CD4-positive, CD25-positive, alpha-beta regulatory T cell (primary cell): ENCODE measurements around the gene GAS2. TPM values are rescaled to one million over a fixed set of nuclear protein-coding genes. Genes with fewer than 3 reads are reported as not detected.

Experiments
- ATAC-seq, 2 donors: fragments of 150-1000 bp; cut with Tn5 transposase; one replicate each; pipeline ENCODE4 v1.10.0; 2021; ENCODE audit warnings: low read depth in 2 of 2, moderate number of reproducible peaks in 2 of 2, moderate library complexity in 1 of 2
- DNase-seq, 3 donors: peaks; one replicate each; pipeline versions ENCODE4 v3.0.0 to v3.0.0-alpha.2; 2012 to 2022; ENCODE audit warnings: mixed read lengths in 1 of 3
- H3K27ac ChIP-seq: one replicate; pipeline ENCODE4 v1.7.0; 2013; ENCODE audit warnings: mild to moderate bottlenecking, low read length; ENCODE audit not compliant: insufficient read depth, poor library complexity, severe bottlenecking
- H3K27me3 ChIP-seq: one replicate; pipeline ENCODE4 v1.7.0; 2013; ENCODE audit warnings: low read length; ENCODE audit not compliant: control insufficient read depth, insufficient read depth
- H3K36me3 ChIP-seq: one replicate; pipeline ENCODE4 v1.7.0; 2013; ENCODE audit warnings: mild to moderate bottlenecking, low read length, moderate library complexity; ENCODE audit not compliant: control insufficient read depth, insufficient read depth
- H3K4me1 ChIP-seq: 2 replicates; pipeline ENCODE4 v1.7.0; 2013; ENCODE audit warnings: mild to moderate bottlenecking, low read length; ENCODE audit not compliant: insufficient read depth, control insufficient read depth, poor library complexity, severe bottlenecking
- H3K4me3 ChIP-seq: one replicate; pipeline ENCODE4 v1.7.0; 2013; ENCODE audit warnings: low read depth, mild to moderate bottlenecking, low read length, moderate library complexity
- H3K9me3 ChIP-seq, 2 experiments: 1 replicate in 1 of 2; 2 replicates in 1 of 2; pipeline ENCODE4 v1.7.0; 2013; ENCODE audit warnings: low read length in 2 of 2, mild to moderate bottlenecking in 1 of 2, moderate library complexity in 1 of 2; ENCODE audit not compliant: control insufficient read depth in 2 of 2
- H3K27ac Mint-ChIP-seq, 3 donors: one replicate each; pipeline ENCODE4 v1.8.0; 2020 to 2022; ENCODE audit warnings: mild to moderate bottlenecking in 3 of 3, mixed read lengths in 3 of 3, moderate library complexity in 2 of 3
- H3K27me3 Mint-ChIP-seq: one replicate; pipeline ENCODE4 v1.8.0; 2022; ENCODE audit warnings: mild to moderate bottlenecking, mixed read lengths
- H3K36me3 Mint-ChIP-seq: one replicate; pipeline ENCODE4 v1.8.0; 2020; ENCODE audit warnings: mixed read lengths
- H3K4me1 Mint-ChIP-seq, 4 donors: one replicate each; pipeline ENCODE4 v1.8.0; 2020 to 2022; ENCODE audit warnings: mixed read lengths in 4 of 4, mild to moderate bottlenecking in 1 of 4
- H3K4me3 Mint-ChIP-seq, 4 donors: one replicate each; pipeline ENCODE4 v1.8.0; 2020 to 2022; ENCODE audit warnings: mild to moderate bottlenecking in 4 of 4, mixed read lengths in 4 of 4, moderate library complexity in 3 of 4
- H3K9me3 Mint-ChIP-seq, 7 donors: one replicate each; pipeline ENCODE4 v1.8.0; 2020 to 2022; ENCODE audit warnings: mixed read lengths in 7 of 7, mild to moderate bottlenecking in 3 of 7, moderate library complexity in 2 of 7
- polyA plus RNA-seq, 4 donors: library from polyadenylated mRNA; unstranded; fragments of 300-500 nt; fragmentation: Illumina TruSeq; gene quantifications; one replicate each; pipeline ENCODE4 v1.2.3, GENCODE V29; 2021
- total RNA-seq: library from RNA; stranded (reverse); gene quantifications from one replicate; pipeline ENCODE4 v1.2.3, GENCODE V29; 2022

Gene GAS2
- total and polyA plus RNA-seq, 5 donors from 2014 or later = 1.0 to 4.7 (median 3.7) TPM

DNA sequence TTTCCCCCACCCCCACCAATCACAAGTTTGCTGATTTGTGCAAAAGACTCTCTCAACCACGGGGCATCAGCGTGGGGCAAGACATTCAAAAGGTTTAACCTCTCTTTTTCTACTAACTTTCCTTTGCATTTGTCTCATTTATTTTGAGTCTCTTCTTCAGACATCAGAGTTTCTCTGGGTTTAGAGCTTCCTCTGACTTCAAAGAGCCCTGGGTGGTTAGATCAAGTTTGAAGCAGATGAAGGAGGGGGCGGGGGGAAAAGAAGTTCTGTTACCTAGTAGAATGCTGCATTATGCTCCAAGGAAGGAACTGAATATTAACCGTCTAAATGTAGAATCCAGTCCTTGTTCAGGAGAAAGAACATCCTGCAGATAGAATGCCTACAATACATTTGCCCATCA, 24.5 kb downstream of the GAS2 start:
- Histone ChIP-seq H3K36me3 (no peaks in the 10 kb centered on the region), H3K4me1 (no peaks in the 10 kb centered on the region), H3K4me3 (peak overlapping the region; percentile 13), H3K27me3 (no peaks in the 10 kb centered on the region), H3K9me3 (no peaks in the 10 kb centered on the region), H3K27ac (no peak overlapping the region)
- H3K4me3 Mint-ChIP-seq = peak overlapping the region in 3 of 4 donors; percentile 9 to 67 (median 63)
- H3K27me3 Mint-ChIP-seq = no peaks in the 10 kb centered on the region
- no peaks in the 10 kb centered on the region for H3K36me3 Mint-ChIP-seq
- peak in 2 of 3 donors; percentile 31 to 54 for DNase-seq
- H3K27ac Mint-ChIP-seq = peak overlapping the region; percentile 29 to 61 (median 31)
- peaks cover 0 to 9% (median 2%) of the 10 kb centered on the region in 4 donors for H3K4me1 Mint-ChIP-seq
- ATAC-seq = peak; percentile 55 to 57
- H3K9me3 Mint-ChIP-seq = peaks cover 0 to 2% (median 0%) of the 10 kb centered on the region in 7 donors

DNA sequence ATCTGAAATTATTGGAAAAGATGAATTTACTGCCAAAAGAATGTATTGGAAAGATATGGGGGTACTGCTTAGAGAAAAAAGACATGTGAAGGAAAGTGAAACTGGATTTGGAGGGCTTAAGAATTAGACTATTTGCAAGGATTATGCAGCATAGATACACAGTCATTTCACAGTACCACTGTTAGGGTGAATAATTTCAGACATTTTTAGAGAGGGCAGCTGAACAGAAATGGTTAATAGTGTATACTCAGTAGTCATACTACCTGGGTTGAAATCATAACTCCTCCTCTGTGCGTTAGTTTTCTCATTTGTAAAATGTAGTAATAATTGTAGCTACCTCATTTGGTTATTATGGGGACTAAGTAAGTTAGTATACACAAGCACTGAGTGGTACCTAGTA, 33.0 kb downstream of the GAS2 start:
- H3K27me3 Mint-ChIP-seq = no peaks in the 10 kb centered on the region
- no peak overlapping the region for H3K27ac ChIP-seq
- H3K4me1 Mint-ChIP-seq = no peaks in the 10 kb centered on the region
- H3K4me1 ChIP-seq = no peaks in the 10 kb centered on the region
- H3K9me3 ChIP-seq = no peaks in the 10 kb centered on the region
- ATAC-seq = no peak
- H3K27ac Mint-ChIP-seq = no peak overlapping the region
- no peaks in the 10 kb centered on the region for H3K27me3 ChIP-seq
- H3K36me3 ChIP-seq = no peaks in the 10 kb centered on the region
- no peaks in the 10 kb centered on the region for H3K36me3 Mint-ChIP-seq
- H3K9me3 Mint-ChIP-seq = peaks cover 0 to 2% (median 0%) of the 10 kb centered on the region in 7 donors
- DNase-seq = peak in 1 of 3 donors; percentile 4
- H3K4me3 Mint-ChIP-seq = no peak overlapping the region
- no peak overlapping the region for H3K4me3 ChIP-seq

DNA sequence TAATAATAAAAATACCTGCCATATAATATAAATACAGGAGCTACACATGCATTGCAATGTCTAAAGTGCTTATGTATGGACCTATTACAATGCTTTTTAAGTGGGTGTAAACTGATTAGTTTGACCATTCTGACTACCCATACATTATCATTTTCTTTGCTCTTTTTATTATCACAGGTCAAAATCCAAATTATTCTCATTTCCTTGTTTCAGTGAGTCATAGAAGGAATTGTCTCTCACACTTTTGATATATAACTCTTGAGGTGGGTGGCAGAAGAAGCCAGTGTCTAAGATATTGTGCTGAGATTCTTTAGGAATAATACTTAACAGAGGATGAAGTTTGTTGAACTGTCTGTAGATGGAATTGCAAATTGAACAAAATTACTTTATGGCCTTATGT, 35.6 kb downstream of the GAS2 start:
- H3K4me1 ChIP-seq = no peaks in the 10 kb centered on the region
- H3K27me3 ChIP-seq = no peaks in the 10 kb centered on the region
- H3K27me3 Mint-ChIP-seq = no peaks in the 10 kb centered on the region
- H3K9me3 ChIP-seq = no peaks in the 10 kb centered on the region
- peaks cover 0 to 6% (median 2%) of the 10 kb centered on the region in 7 donors for H3K9me3 Mint-ChIP-seq
- H3K36me3 ChIP-seq = no peaks in the 10 kb centered on the region
- no peak overlapping the region for H3K27ac Mint-ChIP-seq
- DNase-seq (no peak), ATAC-seq (no peak)
- H3K4me3 Mint-ChIP-seq = no peak overlapping the region
- H3K36me3 Mint-ChIP-seq = no peaks in the 10 kb centered on the region
- no peak overlapping the region for H3K4me3 ChIP-seq
- no peaks in the 10 kb centered on the region for H3K4me1 Mint-ChIP-seq
- H3K27ac ChIP-seq = no peak overlapping the region

DNA sequence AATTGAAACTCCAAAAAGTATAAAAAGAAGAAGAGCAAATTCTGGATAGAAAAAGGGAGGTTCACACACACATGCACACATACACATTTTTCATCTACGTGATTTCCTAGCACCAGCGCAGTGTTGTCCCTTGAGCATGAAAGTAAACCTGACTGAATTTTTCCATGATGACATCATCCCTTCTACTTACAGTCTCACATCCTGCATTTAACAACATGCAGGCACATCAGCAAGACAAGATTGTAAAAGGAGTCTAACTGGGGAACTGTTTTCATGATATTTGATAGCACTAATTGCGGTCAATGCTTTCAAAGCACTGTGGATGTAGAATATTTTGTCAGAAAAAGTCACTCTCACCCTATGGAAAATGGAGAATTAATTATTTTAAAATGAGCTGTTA, 36.6 kb downstream of the GAS2 start:
- Mint-ChIP-seq H3K4me1 (no peaks in the 10 kb centered on the region), H3K27ac (no peak overlapping the region)

DNA sequence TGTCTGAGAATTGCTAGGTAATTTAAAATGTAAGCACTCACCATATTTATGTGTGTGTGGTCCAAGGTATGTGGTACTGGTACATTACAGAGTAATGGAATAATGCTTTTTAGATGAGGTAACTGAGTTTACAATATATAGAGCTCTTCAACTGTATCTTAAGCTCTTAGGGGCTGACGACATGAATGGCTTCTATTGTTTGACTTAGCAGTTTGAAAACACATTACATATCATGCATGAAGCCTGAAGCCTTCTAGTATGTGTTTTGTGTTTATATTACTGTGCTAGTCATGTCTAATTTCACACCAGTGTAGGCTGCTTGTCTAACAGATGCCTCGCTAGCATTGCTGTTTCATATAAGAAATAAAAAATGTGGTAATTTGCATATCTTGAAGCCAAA, 37.2 kb downstream of the GAS2 start:
- Histone ChIP-seq H3K27me3 (no peaks in the 10 kb centered on the region), H3K4me1 (no peaks in the 10 kb centered on the region), H3K9me3 (no peaks in the 10 kb centered on the region), H3K27ac (no peak overlapping the region), H3K4me3 (no peak overlapping the region), H3K36me3 (no peaks in the 10 kb centered on the region)
- no peak overlapping the region for H3K4me3 Mint-ChIP-seq
- H3K27me3 Mint-ChIP-seq = no peaks in the 10 kb centered on the region
- peaks cover 0 to 12% (median 2%) of the 10 kb centered on the region in 7 donors for H3K9me3 Mint-ChIP-seq
- no peak overlapping the region for H3K27ac Mint-ChIP-seq
- H3K4me1 Mint-ChIP-seq = no peaks in the 10 kb centered on the region
- no peaks in the 10 kb centered on the region for H3K36me3 Mint-ChIP-seq
- no peak for ATAC-seq
- DNase-seq = no peak

More for the DNA sequence above, 36.6 kb downstream of the GAS2 start:
- ATAC-seq = no peak
- H3K4me3 ChIP-seq = no peak overlapping the region
- peaks cover 0 to 12% (median 2%) of the 10 kb centered on the region in 7 donors for H3K9me3 Mint-ChIP-seq
- no peaks in the 10 kb centered on the region for H3K36me3 Mint-ChIP-seq
- no peaks in the 10 kb centered on the region for H3K27me3 Mint-ChIP-seq
- no peaks in the 10 kb centered on the region for H3K9me3 ChIP-seq
- no peak overlapping the region for H3K4me3 Mint-ChIP-seq
- no peaks in the 10 kb centered on the region for H3K27me3 ChIP-seq
- H3K27ac ChIP-seq = no peak overlapping the region
- H3K36me3 ChIP-seq = no peaks in the 10 kb centered on the region
- DNase-seq = peak in 1 of 3 donors; percentile 6
- no peaks in the 10 kb centered on the region for H3K4me1 ChIP-seq

DNA sequence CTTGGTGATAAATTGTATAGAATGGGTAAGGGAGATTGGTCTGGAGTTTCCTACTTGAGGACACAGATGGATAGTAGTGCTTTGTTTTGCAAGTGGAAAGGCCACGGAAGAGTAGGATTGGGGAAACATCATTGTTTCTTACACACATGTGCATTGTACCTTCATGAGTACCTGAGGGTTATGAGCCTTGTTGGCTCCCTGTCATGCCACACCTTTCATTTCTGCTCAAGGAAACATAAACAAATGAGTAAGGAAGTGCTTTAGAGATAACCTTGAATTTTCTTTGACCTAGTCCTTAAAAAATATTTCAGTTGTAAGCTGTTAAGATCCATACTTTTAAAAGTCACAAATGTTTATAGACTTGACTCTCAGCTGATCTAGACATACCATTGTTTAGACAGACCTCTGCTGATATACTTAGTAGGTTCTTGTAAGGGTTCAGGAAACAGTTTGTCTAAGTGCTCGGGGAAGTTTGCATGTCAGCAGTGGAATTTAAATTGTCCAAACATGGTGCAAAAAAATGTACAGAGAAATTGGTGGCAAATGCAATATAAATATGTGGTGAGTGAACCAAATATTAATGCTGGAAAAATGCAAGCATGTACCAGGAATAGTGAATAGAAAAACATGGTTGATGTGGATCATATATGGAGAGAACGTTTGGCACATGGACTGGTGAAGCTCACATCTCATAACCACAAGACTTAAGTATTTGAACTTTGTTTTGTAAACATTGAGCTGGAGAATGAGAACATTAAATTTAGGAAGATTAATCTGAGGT, 40.9 kb downstream of the GAS2 start:
- DNase-seq (no peak), ATAC-seq (no peak)
- H3K36me3 Mint-ChIP-seq = no peaks in the 10 kb centered on the region
- H3K9me3 ChIP-seq = no peaks in the 10 kb centered on the region
- H3K4me1 Mint-ChIP-seq = no peaks in the 10 kb centered on the region
- H3K27me3 Mint-ChIP-seq = no peaks in the 10 kb centered on the region
- H3K4me3 ChIP-seq = no peak overlapping the region
- peaks cover 0 to 12% (median 1%) of the 10 kb centered on the region in 7 donors for H3K9me3 Mint-ChIP-seq
- no peaks in the 10 kb centered on the region for H3K36me3 ChIP-seq
- H3K4me3 Mint-ChIP-seq = no peak overlapping the region
- no peak overlapping the region for H3K27ac ChIP-seq
- no peaks in the 10 kb centered on the region for H3K4me1 ChIP-seq
- H3K27ac Mint-ChIP-seq = no peak overlapping the region
- no peaks in the 10 kb centered on the region for H3K27me3 ChIP-seq

DNA sequence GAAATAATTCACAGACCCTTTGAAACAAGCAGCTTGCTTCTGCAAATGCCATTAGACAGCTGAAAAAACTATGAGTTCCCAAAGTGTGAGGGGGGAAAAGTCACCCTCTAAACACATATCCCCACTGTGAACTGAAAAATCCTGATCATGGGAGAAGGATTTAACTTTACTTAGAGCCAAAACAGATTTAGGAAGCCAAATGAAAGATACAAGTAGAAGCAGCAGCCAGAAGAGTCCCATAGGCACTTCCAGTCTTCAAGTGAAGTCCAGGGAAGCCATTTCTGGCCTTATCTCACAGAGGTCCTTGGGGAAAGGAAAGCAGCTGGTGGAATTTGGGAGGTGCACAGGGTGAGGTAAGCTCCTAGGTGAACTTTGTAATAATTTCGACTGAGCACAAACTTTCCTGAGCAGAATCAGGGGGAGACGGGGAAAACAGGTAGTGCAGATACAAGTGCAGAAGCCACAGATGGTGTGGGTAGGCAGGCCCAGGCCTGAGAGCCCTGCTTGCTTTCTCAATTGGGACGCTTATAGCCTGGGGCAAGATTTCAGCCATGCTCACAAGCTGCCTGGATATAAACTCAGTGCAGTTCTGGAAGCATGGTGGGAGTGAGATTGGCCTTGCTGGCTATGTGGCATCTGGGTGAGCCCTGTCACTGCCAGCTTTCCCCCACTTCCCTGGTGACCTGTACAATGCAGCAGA, 44.8 kb downstream of the GAS2 start:
- H3K9me3 Mint-ChIP-seq = peaks cover 0 to 12% (median 5%) of the 10 kb centered on the region in 7 donors
- ATAC-seq = no peak
- no peaks in the 10 kb centered on the region for H3K27me3 ChIP-seq
- H3K27me3 Mint-ChIP-seq = no peaks in the 10 kb centered on the region
- H3K4me1 ChIP-seq = no peaks in the 10 kb centered on the region
- no peaks in the 10 kb centered on the region for H3K36me3 Mint-ChIP-seq
- no peak overlapping the region for H3K4me3 ChIP-seq
- H3K4me1 Mint-ChIP-seq = no peaks in the 10 kb centered on the region
- no peaks in the 10 kb centered on the region for H3K9me3 ChIP-seq
- no peak for DNase-seq
- no peaks in the 10 kb centered on the region for H3K36me3 ChIP-seq
- H3K27ac ChIP-seq = no peak overlapping the region
- no peak overlapping the region for H3K27ac Mint-ChIP-seq
- H3K4me3 Mint-ChIP-seq = no peak overlapping the region
